ENCODE data around the gene DPH7. TPM values are rescaled to one million over a fixed set of nuclear protein-coding genes. Genes with fewer than 3 reads are reported as not detected.
"Not testable (repeated sequence)": the region's sequence is repeated elsewhere in the genome, so short reads cannot be mapped to it uniquely, and the experiment has no call there.

The DPH7 gene
- total RNA-seq, 1 experiment from 2014 or later, result 54.4 TPM

- BruUV-seq (replicated peaks); ATAC-seq; CTCF ChIA-PET; POLR2A ChIA-PET; intact Hi-C loops (cut with micrococcal nuclease); H3K4me3 ChIP-seq (replicated peaks in 1 of 2; ENCODE audit: low read depth in 1 of 2, low read length in 2 of 2); H3K9me2 ChIP-seq (ENCODE audit: insufficient read depth); H2AFZ ChIP-seq (ENCODE audit: low read depth, low read length, poor library complexity, severe bottlenecking); H3K27ac ChIP-seq (ENCODE audit: low read depth, low read length); H3K27me3 ChIP-seq (ENCODE audit: insufficient read depth, low read length); H3K36me3 ChIP-seq (ENCODE audit: control insufficient read depth in 1 of 2, insufficient read depth in 2 of 2, low read length in 2 of 2); DNase-seq (ENCODE audit: low read depth, low spot score); H4K20me1 ChIP-seq (ENCODE audit: insufficient read depth); H3K4me2 ChIP-seq (ENCODE audit: low read length); H3K9me3 ChIP-seq (ENCODE audit: control insufficient read depth in 1 of 2, insufficient read depth in 1 of 2, low read depth in 1 of 2, low read length in 2 of 2); H3K4me1 ChIP-seq (ENCODE audit: control insufficient read depth in 1 of 2, insufficient read depth in 2 of 2, low read length in 2 of 2); H3K9ac ChIP-seq (ENCODE audit: low read length): not testable (repeated sequence)
- peaks cover 99% of the 10 kb centered on the region for H3K79me2 ChIP-seq (ENCODE audit: insufficient read depth, low read length)
- RAD21 ChIA-PET (ENCODE audit: low non-redundant PET in 1 of 2, low total read pairs in 2 of 2, uncharacterized antibody in 2 of 2, unreplicated experiment in 2 of 2), result interaction anchor here in 1 of 2 experiments (1.1 kb wide), 1 partner anchor 75 kb away, joined by 4 read pairs; no protein-coding TSS in a partner anchor
Measured at GRCh38 chr9:137627406-137627805, 48.7 kb upstream of the DPH7 start.

- POLR2A ChIA-PET, result no interaction called here
- no peaks in the 10 kb centered on the region; a peak in 1 of 4 replicates for H3K36me3 ChIP-seq (ENCODE audit: control insufficient read depth in 1 of 2, insufficient read depth in 2 of 2, low read length in 2 of 2)
- BruUV-seq (replicated peaks), result no TSS peak
- peaks cover 99% of the 10 kb centered on the region for H3K79me2 ChIP-seq (ENCODE audit: insufficient read depth, low read length)
- H2AFZ ChIP-seq (ENCODE audit: low read depth, low read length, poor library complexity, severe bottlenecking), result no peak overlapping the region
- ATAC-seq (no peak), DNase-seq (ENCODE audit: low read depth, low spot score) (no peak)
- H3K27ac ChIP-seq (ENCODE audit: low read depth, low read length), result no peak overlapping the region
- H3K9me2 ChIP-seq (ENCODE audit: insufficient read depth), result no peaks in the 10 kb centered on the region
- RAD21 ChIA-PET (ENCODE audit: low non-redundant PET in 1 of 2, low total read pairs in 2 of 2, uncharacterized antibody in 2 of 2, unreplicated experiment in 2 of 2), result no interaction called here
- H3K4me3 ChIP-seq (replicated peaks in 1 of 2; ENCODE audit: low read depth in 1 of 2, low read length in 2 of 2), result no peak overlapping the region
- no peak overlapping the region for H3K9ac ChIP-seq (ENCODE audit: low read length)
- CTCF ChIA-PET, result no interaction called here
- intact Hi-C loops (cut with micrococcal nuclease), result no loop called here
- H3K27me3 ChIP-seq (ENCODE audit: insufficient read depth, low read length), result no peaks in the 10 kb centered on the region
- H4K20me1 ChIP-seq (ENCODE audit: insufficient read depth), result no peaks in the 10 kb centered on the region
- H3K9me3 ChIP-seq (ENCODE audit: control insufficient read depth in 1 of 2, insufficient read depth in 1 of 2, low read depth in 1 of 2, low read length in 2 of 2), result no peaks in the 10 kb centered on the region
- peaks cover under 1 to 2% of the 10 kb centered on the region in 2 experiments; a peak in 3 of 4 replicates for H3K4me1 ChIP-seq (ENCODE audit: control insufficient read depth in 1 of 2, insufficient read depth in 2 of 2, low read length in 2 of 2)
- no peak overlapping the region for H3K4me2 ChIP-seq (ENCODE audit: low read length)
- TF ChIP-seq ZFX (IDR thresholded peaks at IDR 0.05), result no peak
- TF ChIP-seq JUND (IDR thresholded peaks at IDR 0.05), result no peak
- TF ChIP-seq ATF3 (IDR thresholded peaks at IDR 0.05), result no peak
- no peak for TF ChIP-seq TCF7L2 (IDR thresholded peaks at IDR 0.05; ENCODE audit: borderline replicate concordance, extremely low read depth, insufficient read depth, insufficient read length)
- TF ChIP-seq RAD21 (IDR thresholded peaks at IDR 0.05; ENCODE audit: low read depth), result no peak
- TF ChIP-seq ELF1 (IDR thresholded peaks at IDR 0.05; ENCODE audit: borderline replicate concordance, low read depth), result no peak
- TF ChIP-seq EZH2phosphoT487 (IDR thresholded peaks at IDR 0.05; ENCODE audit: borderline replicate concordance), result no peak
- TF ChIP-seq CEBPB (IDR thresholded peaks at IDR 0.05; ENCODE audit: low read depth), result no peak
- no peak for TF ChIP-seq SIN3A (IDR thresholded peaks at IDR 0.05; ENCODE audit: low read depth)
- TF ChIP-seq EZH2 (IDR thresholded peaks at IDR 0.05), result no peak
- TF ChIP-seq POLR2AphosphoS5 (IDR thresholded peaks at IDR 0.05; ENCODE audit: low read depth, low read length), result no peak
- no peak for TF ChIP-seq MAX (IDR thresholded peaks at IDR 0.05)
- TF ChIP-seq EGR1 (IDR thresholded peaks at IDR 0.05; ENCODE audit: low read depth), result no peak
- TF ChIP-seq POLR2A (IDR thresholded peaks at IDR 0.05; ENCODE audit: borderline replicate concordance, extremely low read depth, insufficient read depth, insufficient read length), result no peak
- TF ChIP-seq SRF (IDR thresholded peaks at IDR 0.05; ENCODE audit: low read depth), result no peak
- no peak for TF ChIP-seq SP1 (IDR thresholded peaks at IDR 0.05; ENCODE audit: low read depth)
- no peak for TF ChIP-seq REST (IDR thresholded peaks at IDR 0.05; ENCODE audit: low read depth)
- TF ChIP-seq YY1 (IDR thresholded peaks at IDR 0.05; ENCODE audit: extremely low read depth, insufficient replicate concordance, low read depth, low read length), result no peak
Measured at GRCh38 chr9:137626464-137626863, 47.7 kb upstream of the DPH7 start.

Measured in HCT116 (cell line).